ENCODE data around the gene KCNA2. TPM values are rescaled to one million over a fixed set of nuclear protein-coding genes. Genes with fewer than 3 reads are reported as not detected.

Gene KCNA2
- total RNA-seq, 4 donors from 2014 or later = 1.7 to 4.3 (median 2.7) TPM

DNA sequence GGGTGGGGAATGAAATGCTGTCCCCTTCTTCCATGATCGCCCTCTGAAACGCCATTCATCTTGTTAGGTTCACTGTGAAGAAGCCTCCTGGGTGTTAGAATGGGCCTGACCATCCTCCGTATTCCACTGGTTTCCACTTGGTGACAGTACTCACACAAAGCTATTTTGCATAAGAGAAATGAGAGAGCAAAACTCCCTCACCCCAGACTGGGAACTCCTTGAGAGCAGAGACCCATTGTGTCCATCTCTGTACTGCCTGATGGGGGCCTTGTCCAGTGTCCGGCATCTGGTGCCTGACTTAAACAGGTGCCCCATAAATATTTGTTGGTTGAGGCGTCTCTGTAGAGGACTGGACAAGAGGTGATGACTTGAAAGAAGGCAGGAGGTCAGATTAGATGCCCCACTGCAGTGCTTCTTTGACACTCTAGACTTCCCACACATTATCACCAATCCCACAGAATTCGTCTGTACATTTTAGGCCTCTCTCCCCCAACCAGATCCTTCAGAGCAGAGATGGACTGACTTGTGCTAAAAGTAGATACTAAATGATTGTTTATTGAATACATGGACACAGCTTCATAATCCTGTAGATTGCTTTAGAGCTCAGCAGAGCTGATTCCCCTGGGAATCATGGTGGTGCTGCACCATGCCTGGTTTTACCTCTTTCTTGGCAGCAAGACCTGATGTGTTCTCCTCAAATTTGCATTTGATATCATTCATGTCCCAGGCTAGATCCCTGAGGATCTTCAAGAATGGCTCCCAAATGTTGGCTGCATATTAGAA is 22.4 kb upstream of the KCNA2 start:
- TF ChIP-seq EP300 (IDR thresholded peaks at IDR 0.05) = no peak
- TF ChIP-seq POLR2AphosphoS5 (IDR thresholded peaks at IDR 0.05) = no peak
- TF ChIP-seq, protein P1, sequence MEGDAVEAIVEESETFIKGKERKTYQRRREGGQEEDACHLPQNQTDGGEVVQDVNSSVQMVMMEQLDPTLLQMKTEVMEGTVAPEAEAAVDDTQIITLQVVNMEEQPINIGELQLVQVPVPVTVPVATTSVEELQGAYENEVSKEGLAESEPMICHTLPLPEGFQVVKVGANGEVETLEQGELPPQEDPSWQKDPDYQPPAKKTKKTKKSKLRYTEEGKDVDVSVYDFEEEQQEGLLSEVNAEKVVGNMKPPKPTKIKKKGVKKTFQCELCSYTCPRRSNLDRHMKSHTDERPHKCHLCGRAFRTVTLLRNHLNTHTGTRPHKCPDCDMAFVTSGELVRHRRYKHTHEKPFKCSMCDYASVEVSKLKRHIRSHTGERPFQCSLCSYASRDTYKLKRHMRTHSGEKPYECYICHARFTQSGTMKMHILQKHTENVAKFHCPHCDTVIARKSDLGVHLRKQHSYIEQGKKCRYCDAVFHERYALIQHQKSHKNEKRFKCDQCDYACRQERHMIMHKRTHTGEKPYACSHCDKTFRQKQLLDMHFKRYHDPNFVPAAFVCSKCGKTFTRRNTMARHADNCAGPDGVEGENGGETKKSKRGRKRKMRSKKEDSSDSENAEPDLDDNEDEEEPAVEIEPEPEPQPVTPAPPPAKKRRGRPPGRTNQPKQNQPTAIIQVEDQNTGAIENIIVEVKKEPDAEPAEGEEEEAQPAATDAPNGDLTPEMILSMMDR (IDR thresholded peaks at IDR 0.05) = no peak
- no peak for TF ChIP-seq POLR2A (IDR thresholded peaks at IDR 0.05; ENCODE audit: low read depth)
- DNase-seq (ENCODE audit: extremely low spot score) = peak; percentile 88
- 80% methylated on average over 6 of the region's 6 CpGs for WGBS
- Histone ChIP-seq H3K27ac (replicated peaks in 1 of 4) (no peak overlapping the region), H3K4me1 (peaks cover 0 to 7% (median under 1%) of the 10 kb centered on the region in 4 donors), H3K36me3 (no peaks in the 10 kb centered on the region), H3K9me3 (peaks cover 0 to 3% (median 0%) of the 10 kb centered on the region in 4 donors), H3K4me3 (no peak overlapping the region), H3K27me3 (peaks cover 0 to 13% (median 3%) of the 10 kb centered on the region in 4 donors)
- intact Hi-C loops (cut with DNase I) = no loop called here

DNA sequence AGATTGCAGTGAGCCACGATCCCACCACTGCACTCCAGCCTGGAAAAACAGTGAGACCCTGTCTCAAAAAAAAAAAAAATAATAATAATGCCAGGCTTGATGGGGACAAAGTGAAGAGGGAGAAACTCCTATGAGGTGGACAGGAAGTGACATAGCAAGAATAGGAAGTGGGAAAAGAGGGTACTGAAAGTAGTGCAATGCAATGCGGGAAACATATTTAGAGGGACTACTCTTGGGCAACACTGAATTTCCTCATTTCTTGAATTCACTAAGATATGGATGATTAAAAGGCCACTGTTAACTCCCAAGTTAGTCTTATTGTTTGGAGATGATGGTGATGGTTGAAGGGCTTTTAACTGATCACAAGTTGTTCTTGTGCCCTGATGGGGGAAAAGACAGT is 21.6 kb upstream of the KCNA2 start:
- DNase-seq (ENCODE audit: extremely low spot score) = peak; percentile 3
- 84% methylated on average over 2 of the region's 2 CpGs for WGBS
- H3K27me3 ChIP-seq = peaks cover 0 to 13% (median 3%) of the 10 kb centered on the region in 4 donors
- no peak overlapping the region for H3K27ac ChIP-seq (replicated peaks in 1 of 4)
- TF ChIP-seq, protein P1 (IDR thresholded peaks at IDR 0.05) = no peak
- TF ChIP-seq EP300 (IDR thresholded peaks at IDR 0.05) (no peak), POLR2AphosphoS5 (IDR thresholded peaks at IDR 0.05) (no peak), POLR2A (IDR thresholded peaks at IDR 0.05; ENCODE audit: low read depth) (no peak)
- peaks cover 0 to 5% (median 0%) of the 10 kb centered on the region in 4 donors for H3K4me1 ChIP-seq
- H3K9me3 ChIP-seq = peaks cover 0 to 6% (median 0%) of the 10 kb centered on the region in 4 donors
- H3K36me3 ChIP-seq = no peaks in the 10 kb centered on the region
- H3K4me3 ChIP-seq = no peak overlapping the region
- intact Hi-C loops (cut with DNase I) = no loop called here

DNA sequence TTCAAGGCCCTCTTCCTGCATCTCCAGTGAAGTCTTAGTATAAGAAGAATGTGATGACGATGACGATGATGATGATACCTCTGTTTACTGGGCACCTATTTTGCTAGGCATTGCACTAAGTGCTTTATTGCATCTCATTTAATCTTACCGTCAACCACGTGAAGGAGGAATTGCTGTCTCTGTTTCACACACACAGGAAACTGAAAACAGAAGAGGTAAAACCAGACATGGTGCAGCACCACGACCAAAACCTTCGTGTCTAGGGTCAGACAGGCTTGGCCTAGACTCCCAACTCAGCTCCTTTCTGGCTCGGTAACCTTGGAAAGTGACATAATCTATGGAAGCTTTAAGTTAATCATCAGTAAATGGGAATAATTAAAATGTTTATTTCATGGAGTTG is 20.7 kb upstream of the KCNA2 start:
- no peak overlapping the region for H3K27ac ChIP-seq (replicated peaks in 1 of 4)
- H3K9me3 ChIP-seq = peaks cover 0 to 6% (median 0%) of the 10 kb centered on the region in 4 donors
- intact Hi-C loops (cut with DNase I) = no loop called here
- peak; percentile 50 for DNase-seq (ENCODE audit: extremely low spot score)
- H3K4me1 ChIP-seq = peaks cover 0 to 5% (median 0%) of the 10 kb centered on the region in 4 donors
- peaks cover 0 to 13% (median 3%) of the 10 kb centered on the region in 4 donors for H3K27me3 ChIP-seq
- H3K36me3 ChIP-seq = no peaks in the 10 kb centered on the region
- no peak overlapping the region for H3K4me3 ChIP-seq
- TF ChIP-seq, protein P1 (IDR thresholded peaks at IDR 0.05) = no peak
- TF ChIP-seq EP300 (IDR thresholded peaks at IDR 0.05) (no peak), POLR2A (IDR thresholded peaks at IDR 0.05; ENCODE audit: low read depth) (no peak), POLR2AphosphoS5 (IDR thresholded peaks at IDR 0.05) (no peak)
- WGBS = 69% methylated on average over 7 of the region's 7 CpGs

DNA sequence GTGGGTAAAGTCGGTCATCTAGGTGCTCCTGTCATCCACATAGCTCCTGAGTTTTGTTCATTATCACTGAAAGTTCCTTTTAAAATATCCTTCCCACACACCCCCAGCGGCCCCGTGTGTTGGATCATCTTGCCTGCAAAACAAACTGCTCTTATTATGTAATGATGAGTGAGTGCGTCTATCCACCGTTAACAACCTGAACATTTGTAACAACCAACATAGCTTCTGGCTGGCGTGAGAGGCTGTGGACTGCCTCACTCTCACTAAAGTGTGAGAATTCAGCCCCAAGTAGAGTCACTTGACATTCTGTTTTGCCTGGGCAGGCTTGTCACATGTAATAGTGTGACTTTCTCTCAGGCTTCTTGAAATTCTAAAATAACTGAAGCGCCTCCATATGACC is 14.5 kb upstream of the KCNA2 start:
- H3K27me3 ChIP-seq = peaks cover 0 to 51% (median 8%) of the 10 kb centered on the region in 4 donors
- TF ChIP-seq POLR2AphosphoS5 (IDR thresholded peaks at IDR 0.05) (no peak), EP300 (IDR thresholded peaks at IDR 0.05) (no peak), POLR2A (IDR thresholded peaks at IDR 0.05; ENCODE audit: low read depth) (no peak)
- TF ChIP-seq, protein P1 (IDR thresholded peaks at IDR 0.05) = no peak
- peaks cover 0 to 6% (median 0%) of the 10 kb centered on the region in 4 donors for H3K9me3 ChIP-seq
- no peak for DNase-seq (ENCODE audit: extremely low spot score)
- intact Hi-C loops (cut with DNase I) = no loop called here
- H3K4me1 ChIP-seq = peaks cover 7 to 11% (median 9%) of the 10 kb centered on the region in 4 donors
- H3K27ac ChIP-seq (replicated peaks in 1 of 4) = no peak overlapping the region
- H3K36me3 ChIP-seq = no peaks in the 10 kb centered on the region
- H3K4me3 ChIP-seq = no peak overlapping the region
- 75% methylated on average over 7 of the region's 7 CpGs for WGBS

All from esophagus muscularis mucosa (tissue), 4 donors.